Measurements from ENCODE around the gene PARP8.

GRCh38 chr5:50655810-50656205 is 10.6 kb upstream of the PARP8 start:
- TF ChIP-seq EZH2phosphoT487 (IDR thresholded peaks at IDR 0.05; ENCODE audit: borderline replicate concordance, low read length), result no peak
- no peak for TF ChIP-seq CTCF (conservative IDR thresholded peaks at IDR 0.05; ENCODE audit: low read depth, low read length)
- no peak for TF ChIP-seq EZH2 (IDR thresholded peaks at IDR 0.05; ENCODE audit: low read length, unreplicated experiment)

Measured in PC-3 (cell line).